Keratinocyte (primary cell): ENCODE measurements around the gene CARMIL1. TPM values are rescaled to one million over a fixed set of nuclear protein-coding genes. Genes with fewer than 3 reads are reported as not detected.

ENCODE experiments used
- DNase-seq: peaks from one replicate; pipeline ENCODE4 v3.0.0-alpha.2; 2011; ENCODE audit warnings: low read depth, missing footprints, low spot score
- FAIRE-seq: peaks from 2 replicates; lab custom pipeline; 2011; peaks lifted over from hg19 to GRCh38; lab: Jason Lieb, UNC
- H2AFZ ChIP-seq: 2 replicates; pipeline ENCODE4 v1.6.0; 2012; ENCODE audit warnings: low read length, control low read depth, inconsistent platforms; ENCODE audit not compliant: control insufficient read depth
- H3K27ac ChIP-seq: 2 replicates; pipeline ENCODE4 v1.5.1; 2011; ENCODE audit warnings: low read length; ENCODE audit not compliant: control insufficient read depth, insufficient read depth
- H3K27me3 ChIP-seq: 3 replicates; pipeline ENCODE4 v1.6.0; 2011; ENCODE audit warnings: low read length; ENCODE audit not compliant: control insufficient read depth, insufficient read depth; ENCODE audit errors: extremely low read depth
- H3K36me3 ChIP-seq, 2 experiments: 2 replicates in 1 of 2; 3 replicates in 1 of 2; pipeline ENCODE4 v1.5.1; 2011; ENCODE audit warnings: low read length in 2 of 2, mild to moderate bottlenecking in 1 of 2; ENCODE audit not compliant: control insufficient read depth in 2 of 2, insufficient read depth in 2 of 2; ENCODE audit errors: extremely low read depth in 1 of 2
- H3K4me1 ChIP-seq: 3 replicates; pipeline ENCODE4 v1.5.1; 2011; ENCODE audit warnings: low read length; ENCODE audit not compliant: control insufficient read depth, insufficient read depth; ENCODE audit errors: extremely low read depth
- H3K4me2 ChIP-seq: 3 replicates; pipeline ENCODE4 v1.6.0; 2011; ENCODE audit warnings: low read depth, low read length; ENCODE audit not compliant: control insufficient read depth, insufficient read depth; ENCODE audit errors: extremely low read depth
- H3K4me3 ChIP-seq, 3 experiments: fragments of 200-600 bp in 1 of 3; sonication (generic) in 1 of 3; 2 replicates in 2 of 3; 3 replicates in 1 of 3; pipeline ENCODE4 v1.5.1; 2011 to 2016; ENCODE audit warnings: low read length in 3 of 3, mild to moderate bottlenecking in 3 of 3, control low read depth in 2 of 3, inconsistent platforms in 1 of 3, low read depth in 1 of 3, mixed read lengths in 1 of 3, mixed run types in 1 of 3, moderate library complexity in 1 of 3; ENCODE audit not compliant: control insufficient read depth in 2 of 3, insufficient read depth in 2 of 3; ENCODE audit errors: extremely low read depth in 1 of 3
- H3K79me2 ChIP-seq: 2 replicates; pipeline ENCODE4 v1.6.0; 2012; ENCODE audit warnings: low read length; ENCODE audit not compliant: control insufficient read depth, insufficient read depth
- H3K9ac ChIP-seq: 3 replicates; pipeline ENCODE4 v1.6.0; 2011; ENCODE audit warnings: low read length; ENCODE audit not compliant: control insufficient read depth, insufficient read depth; ENCODE audit errors: extremely low read depth
- H3K9me1 ChIP-seq: 3 replicates; pipeline ENCODE4 v1.6.0; 2011; ENCODE audit warnings: low read length; ENCODE audit not compliant: control insufficient read depth, insufficient read depth; ENCODE audit errors: extremely low read depth
- H3K9me3 ChIP-seq: 2 replicates; pipeline ENCODE4 v1.5.1; 2012; ENCODE audit warnings: low read depth, low read length; ENCODE audit not compliant: control insufficient read depth
- H4K20me1 ChIP-seq: 3 replicates; pipeline ENCODE4 v1.6.0; 2011; ENCODE audit warnings: low read length; ENCODE audit not compliant: control insufficient read depth, insufficient read depth; ENCODE audit errors: extremely low read depth
- CTCF ChIP-seq, 3 experiments: IDR thresholded peaks in 1 of 3; conservative IDR thresholded peaks in 1 of 3; optimal IDR thresholded peaks in 1 of 3; 2 replicates in 2 of 3; 3 replicates in 1 of 3; pipeline versions ENCODE3 to v1.5.1; 2011; ENCODE audit warnings: low read length in 3 of 3, mild to moderate bottlenecking in 3 of 3, moderate library complexity in 2 of 3, control low read depth in 1 of 3, inconsistent platforms in 1 of 3; ENCODE audit not compliant: insufficient read depth in 2 of 3; ENCODE audit errors: extremely low read depth in 1 of 3
- EZH2 ChIP-seq: IDR thresholded peaks from one replicate; pipeline ENCODE4 v1.6.1; 2012; ENCODE audit warnings: inconsistent platforms, mild to moderate bottlenecking, low read length, moderate library complexity
- dilution Hi-C: fragments of 300-500 bp; cut with MboI; formaldehyde crosslinking; loops from one replicate; pipeline ENCODE4 v1.7.0; 2020; ENCODE audit warnings: low sequenced_read_pairs; ENCODE audit not compliant: extremely low pct_ligation_motif_present
- polyA plus RNA-seq, 5 experiments: library from polyadenylated mRNA; depleted of rRNA in 3 of 5; stranded (reverse) in 3 of 5; stranded (forward) in 1 of 5; unstranded in 1 of 5; fragments of >200 nt; gene quantifications; 1 replicate in 1 of 5; 2 replicates in 3 of 5; 3 replicates in 1 of 5; pipeline versions ENCODE4 v1.2.1 to v1.2.3, GENCODE V29; 2011 to 2012; ENCODE audit warnings: missing spikeins in 2 of 5, low read depth in 1 of 5, low replicate concordance in 1 of 5

CARMIL1 gene
- polyA plus RNA-seq, 1 donor (not counting 4 experiments of a cell fraction or from before 2014, with no cell fraction given), result 18.9 TPM

GRCh38 chr6:25524542-25524941 is 245.4 kb downstream of the CARMIL1 start:
- H3K27ac ChIP-seq, result no peak overlapping the region
- H3K9me1 ChIP-seq, result no peaks in the 10 kb centered on the region
- H3K9me3 ChIP-seq, result no peaks in the 10 kb centered on the region
- TF ChIP-seq EZH2, result no peak
- TF ChIP-seq CTCF (optimal IDR thresholded peaks at IDR 0.05 in 1 of 3, IDR thresholded peaks at IDR 0.05 in 1 of 3, conservative IDR thresholded peaks at IDR 0.05 in 1 of 3; ENCODE audit: extremely low read depth in 1 of 3, insufficient read depth in 2 of 3, low read length in 3 of 3), result no peak
- H3K36me3 ChIP-seq, result peaks cover 1 to 7% of the 10 kb centered on the region in 2 experiments
- DNase-seq, result no peak
- no peaks in the 10 kb centered on the region for H4K20me1 ChIP-seq
- dilution Hi-C loops, result no loop called here
- no peak overlapping the region for H2AFZ ChIP-seq
- no peaks in the 10 kb centered on the region for H3K27me3 ChIP-seq
- no peak for FAIRE-seq
- H3K9ac ChIP-seq, result no peak overlapping the region
- H3K4me2 ChIP-seq, result no peak overlapping the region
- H3K4me3 ChIP-seq, result no peak overlapping the region
- no peaks in the 10 kb centered on the region for H3K4me1 ChIP-seq
- H3K79me2 ChIP-seq, result no peaks in the 10 kb centered on the region

GRCh38 chr6:25525078-25525477 is 245.9 kb downstream of the CARMIL1 start:
- H3K4me3 ChIP-seq, result no peak overlapping the region
- no peaks in the 10 kb centered on the region for H3K4me1 ChIP-seq
- H3K4me2 ChIP-seq, result no peak overlapping the region
- no peaks in the 10 kb centered on the region for H3K79me2 ChIP-seq
- no peaks in the 10 kb centered on the region for H3K9me3 ChIP-seq
- dilution Hi-C loops, result no loop called here
- no peak for DNase-seq
- H3K36me3 ChIP-seq, result peaks cover 1 to 7% of the 10 kb centered on the region in 2 experiments
- no peak for FAIRE-seq
- H2AFZ ChIP-seq, result no peak overlapping the region
- H4K20me1 ChIP-seq, result no peaks in the 10 kb centered on the region
- no peaks in the 10 kb centered on the region for H3K27me3 ChIP-seq
- H3K27ac ChIP-seq, result no peak overlapping the region
- TF ChIP-seq EZH2, result no peak
- no peak for TF ChIP-seq CTCF (optimal IDR thresholded peaks at IDR 0.05 in 1 of 3, IDR thresholded peaks at IDR 0.05 in 1 of 3, conservative IDR thresholded peaks at IDR 0.05 in 1 of 3; ENCODE audit: extremely low read depth in 1 of 3, insufficient read depth in 2 of 3, low read length in 3 of 3)
- no peak overlapping the region for H3K9ac ChIP-seq
- H3K9me1 ChIP-seq, result no peaks in the 10 kb centered on the region
